ENCODE results near the gene NSL1.
A peak's percentile ranks its signal among the peaks of the same experiment; 100 is the strongest.
"Not testable (repeated sequence)": the region's sequence is repeated elsewhere in the genome, so short reads cannot be mapped to it uniquely, and the experiment has no call there.

Gene NSL1

DNA sequence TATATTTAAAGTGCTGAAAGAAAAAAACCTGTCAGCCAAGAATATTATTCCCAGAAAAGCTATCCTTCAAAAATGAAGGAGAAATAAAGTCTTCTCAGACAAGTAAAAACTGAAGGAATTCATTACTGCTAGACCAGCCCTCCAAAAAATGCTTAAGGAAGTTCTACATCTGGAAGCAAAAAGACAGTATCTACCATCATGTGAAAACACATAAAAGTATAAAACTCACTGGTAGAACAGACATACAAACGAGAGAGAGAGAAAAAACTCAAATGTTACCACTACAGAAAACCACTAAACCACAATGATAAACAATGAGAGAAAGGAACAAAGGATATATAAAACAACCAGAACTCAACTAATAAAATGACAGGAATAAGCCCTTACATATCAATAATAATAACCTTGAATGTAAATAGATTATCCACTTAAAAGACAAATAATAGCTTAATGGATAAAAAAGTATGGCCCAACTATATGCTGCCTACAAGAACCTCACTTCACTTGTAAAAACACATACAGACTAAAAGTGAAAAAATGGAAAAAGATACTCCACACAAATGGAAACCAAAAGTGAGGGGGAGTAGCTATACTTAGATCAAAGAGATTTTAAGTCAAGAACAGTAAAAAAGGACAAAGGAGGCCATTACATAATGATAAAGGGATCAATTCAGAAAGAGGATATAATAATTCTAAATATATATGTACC lies 22.0 kb downstream of the NSL1 start:
- H3K9me3 Mint-ChIP-seq, result peaks cover 18% of the 10 kb centered on the region
- DNase-seq (ENCODE audit: low spot score in 2 of 2), result no peak
- peak overlapping the region; percentile 13 for H3K4me3 Mint-ChIP-seq
- H3K4me1 Mint-ChIP-seq, result peaks cover 63% of the 10 kb centered on the region
- ATAC-seq, result peak; percentile 68
- peaks cover 63% of the 10 kb centered on the region for H3K36me3 Mint-ChIP-seq
- H3K27ac Mint-ChIP-seq, result no peak overlapping the region

DNA sequence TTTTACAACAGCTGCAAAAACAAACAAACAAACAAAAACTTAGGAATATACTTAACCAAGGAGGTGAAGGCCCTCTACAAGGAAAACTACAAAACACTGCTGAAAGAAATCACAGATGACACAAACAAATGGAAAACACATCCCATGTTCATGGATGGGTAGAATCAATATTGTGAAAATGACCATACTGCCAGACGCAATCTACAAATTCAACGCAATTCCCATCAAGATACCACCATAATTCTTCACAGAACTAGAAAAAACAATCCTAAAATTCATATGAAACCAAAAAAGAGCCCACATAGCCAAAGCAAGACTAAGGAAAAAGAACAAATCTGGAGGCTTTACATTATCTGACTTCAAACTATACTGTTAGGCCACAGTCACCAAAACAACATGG lies 24.8 kb downstream of the NSL1 start:
- Mint-ChIP-seq H3K4me1 (peaks cover 67% of the 10 kb centered on the region), H3K36me3 (peaks cover 58% of the 10 kb centered on the region), H3K9me3 (peaks cover 18% of the 10 kb centered on the region)
- not testable (repeated sequence) for H3K4me3 Mint-ChIP-seq; DNase-seq (ENCODE audit: low spot score in 2 of 2); H3K27ac Mint-ChIP-seq; ATAC-seq

DNA sequence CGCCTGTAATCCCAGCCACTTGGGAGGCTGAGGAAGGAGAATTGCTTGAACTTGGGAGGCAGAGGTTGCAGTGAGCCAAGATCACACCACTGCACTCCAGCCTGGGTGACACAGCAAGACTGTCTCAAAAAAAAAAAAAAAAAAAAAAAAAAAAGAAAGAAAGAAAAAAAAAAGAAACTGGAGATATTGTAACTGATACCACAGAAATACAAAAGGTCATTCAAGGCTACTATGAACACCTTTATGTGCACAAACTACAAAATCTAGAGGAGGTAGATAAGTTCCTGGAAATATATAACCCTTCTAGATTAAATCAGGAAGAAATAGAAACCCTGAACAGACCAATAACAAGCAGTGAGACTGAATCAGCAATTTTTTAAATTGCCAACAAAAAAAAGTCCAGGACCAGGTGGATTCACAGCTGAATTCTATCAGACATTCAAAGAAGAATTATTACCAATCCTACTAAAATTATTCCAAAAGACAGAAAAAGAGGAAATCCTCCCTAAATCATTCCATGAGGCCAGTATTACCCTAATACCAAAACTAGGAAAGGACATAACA lies 26.8 kb downstream of the NSL1 start:
- not testable (repeated sequence) for H3K4me3 Mint-ChIP-seq; H3K27ac Mint-ChIP-seq; ATAC-seq; DNase-seq (ENCODE audit: low spot score in 2 of 2)
- H3K4me1 Mint-ChIP-seq, result peaks cover 68% of the 10 kb centered on the region
- peaks cover 13% of the 10 kb centered on the region for H3K9me3 Mint-ChIP-seq
- peaks cover 54% of the 10 kb centered on the region for H3K36me3 Mint-ChIP-seq

DNA sequence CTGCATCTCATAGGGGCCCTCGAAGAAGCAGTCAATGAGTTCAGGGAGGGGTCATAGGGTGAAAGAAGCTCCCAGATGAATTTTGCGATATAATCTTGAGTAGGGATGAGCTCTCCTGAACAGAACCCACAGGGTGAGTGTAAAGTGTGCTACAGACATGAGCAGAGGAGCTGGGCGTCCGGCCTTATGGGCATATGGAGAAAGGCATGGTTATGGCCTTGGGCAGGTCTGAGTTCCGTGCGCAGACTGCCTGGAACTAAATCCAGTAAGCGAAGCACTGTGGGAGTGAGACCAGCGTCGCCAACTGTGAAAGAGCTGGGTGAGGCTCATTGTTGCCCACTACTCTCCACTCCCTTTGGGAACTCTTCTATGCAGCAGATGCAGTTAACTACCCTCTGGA lies 28.7 kb downstream of the NSL1 start:
- ATAC-seq (no peak), DNase-seq (ENCODE audit: low spot score in 2 of 2) (no peak)
- Mint-ChIP-seq H3K27ac (no peak overlapping the region), H3K9me3 (no peaks in the 10 kb centered on the region), H3K36me3 (peaks cover 42% of the 10 kb centered on the region), H3K4me1 (peaks cover 60% of the 10 kb centered on the region), H3K4me3 (no peak overlapping the region)

DNA sequence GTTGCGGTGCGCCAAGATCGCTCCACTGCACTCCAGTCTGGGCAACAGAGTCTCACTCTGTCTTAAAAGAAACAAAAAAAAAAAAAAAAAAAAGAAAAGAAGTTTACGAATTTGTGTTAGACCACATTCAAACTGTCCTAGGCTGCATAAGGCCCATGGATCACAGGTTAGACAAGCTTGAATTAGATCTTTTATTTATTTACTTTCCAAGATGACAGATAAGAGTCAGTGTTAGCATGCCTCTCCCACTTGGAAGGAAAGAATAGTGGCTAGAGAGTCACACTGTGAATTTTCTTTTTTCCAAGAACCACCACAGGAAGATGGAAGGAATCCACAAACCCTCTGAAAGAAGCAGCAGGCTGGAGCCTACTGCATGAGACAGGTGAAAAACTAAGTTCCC lies 29.3 kb downstream of the NSL1 start:
- no peak overlapping the region for H3K27ac Mint-ChIP-seq
- no peaks in the 10 kb centered on the region for H3K9me3 Mint-ChIP-seq
- peaks cover 39% of the 10 kb centered on the region for H3K36me3 Mint-ChIP-seq
- H3K4me3 Mint-ChIP-seq, result no peak overlapping the region
- peaks cover 55% of the 10 kb centered on the region for H3K4me1 Mint-ChIP-seq
- no peak for ATAC-seq
- no peak for DNase-seq (ENCODE audit: low spot score in 2 of 2)

DNA sequence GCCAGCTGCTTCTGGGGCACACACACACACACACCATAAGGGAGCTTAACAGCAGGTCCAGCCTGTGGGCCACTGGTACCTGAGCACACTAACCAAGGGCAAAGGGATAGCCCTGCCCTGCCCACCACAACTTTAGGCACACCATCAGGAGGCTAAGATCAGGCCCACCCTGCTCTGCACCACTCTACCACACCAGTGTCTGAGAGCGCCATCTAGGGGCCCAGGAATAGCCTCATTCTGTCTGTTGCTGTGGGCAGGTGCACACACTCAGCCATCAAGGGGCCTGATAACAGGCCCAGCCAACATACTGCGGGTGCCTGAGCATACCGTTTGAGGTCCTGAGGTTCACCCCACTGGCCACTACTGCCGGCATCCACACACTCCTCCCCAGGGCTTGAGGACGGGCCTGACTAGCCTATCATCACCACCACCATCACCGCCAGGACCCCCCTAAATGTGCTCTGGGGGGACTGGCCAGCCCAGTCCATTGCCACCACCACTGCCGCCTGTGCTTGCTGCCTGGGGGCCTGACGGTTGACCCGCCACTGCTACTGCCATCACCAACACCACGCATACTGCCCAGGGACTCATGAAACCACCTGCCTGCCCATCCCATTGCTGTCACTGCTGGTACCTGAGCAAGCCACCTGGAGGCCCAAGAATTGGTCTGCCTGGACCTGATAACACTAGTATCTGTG lies 31.3 kb downstream of the NSL1 start:
- H3K9me3 Mint-ChIP-seq, result no peaks in the 10 kb centered on the region
- H3K36me3 Mint-ChIP-seq, result peaks cover 30% of the 10 kb centered on the region
- H3K4me1 Mint-ChIP-seq, result peaks cover 53% of the 10 kb centered on the region
- ATAC-seq (peak; percentile 95), DNase-seq (ENCODE audit: low spot score in 2 of 2) (peak; percentile 40 to 80)
- no peak overlapping the region for H3K4me3 Mint-ChIP-seq
- H3K27ac Mint-ChIP-seq, result no peak overlapping the region

DNA sequence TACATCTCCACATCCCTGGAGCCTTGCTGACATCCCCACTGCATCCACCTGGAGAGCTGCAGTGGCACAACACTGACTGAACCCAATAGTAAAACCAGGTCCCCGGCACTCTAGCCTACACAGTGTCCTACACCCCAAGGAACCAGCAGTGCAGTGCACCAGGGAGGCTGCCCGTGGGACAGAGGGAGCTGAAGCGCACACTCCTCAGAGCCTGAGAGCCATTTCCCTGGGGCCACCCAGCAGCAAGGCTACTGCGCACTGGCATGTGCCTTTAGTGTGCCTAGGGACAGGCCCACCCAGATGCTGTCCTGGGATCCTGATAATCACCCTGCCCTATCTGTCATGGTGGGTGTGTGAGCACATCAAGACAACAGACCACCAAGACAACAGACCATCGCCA lies 31.9 kb downstream of the NSL1 start:
- Mint-ChIP-seq H3K4me3 (no peak overlapping the region), H3K36me3 (peaks cover 24% of the 10 kb centered on the region), H3K4me1 (peaks cover 51% of the 10 kb centered on the region), H3K27ac (no peak overlapping the region), H3K9me3 (no peaks in the 10 kb centered on the region)
- DNase-seq (ENCODE audit: low spot score in 2 of 2) (no peak), ATAC-seq (peak; percentile 45)

DNA sequence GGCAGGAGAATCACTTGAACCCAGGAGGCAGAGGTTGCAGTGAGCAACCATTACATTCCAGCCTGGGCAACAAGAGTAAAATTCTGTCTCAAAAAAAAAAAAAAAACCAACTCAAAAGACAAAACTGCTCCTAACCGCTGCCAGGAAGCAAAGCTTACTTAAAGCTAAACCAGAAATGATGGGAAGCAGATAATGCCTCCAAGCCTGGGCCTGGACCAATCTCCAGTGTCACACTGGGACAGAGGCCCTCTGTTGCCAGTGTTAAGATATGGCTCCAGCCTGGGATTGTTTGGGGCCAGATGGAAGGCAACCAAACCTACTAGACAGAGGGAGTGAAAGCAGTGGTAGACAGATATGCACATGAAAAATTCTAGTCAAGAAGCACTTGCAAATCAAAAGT lies 36.9 kb downstream of the NSL1 start:
- peaks cover 44% of the 10 kb centered on the region for H3K4me1 Mint-ChIP-seq
- peaks cover 13% of the 10 kb centered on the region for H3K36me3 Mint-ChIP-seq
- H3K27ac Mint-ChIP-seq, result no peak overlapping the region
- H3K4me3 Mint-ChIP-seq, result no peak overlapping the region
- DNase-seq (ENCODE audit: low spot score in 2 of 2) (no peak), ATAC-seq (no peak)
- no peaks in the 10 kb centered on the region for H3K9me3 Mint-ChIP-seq

DNA sequence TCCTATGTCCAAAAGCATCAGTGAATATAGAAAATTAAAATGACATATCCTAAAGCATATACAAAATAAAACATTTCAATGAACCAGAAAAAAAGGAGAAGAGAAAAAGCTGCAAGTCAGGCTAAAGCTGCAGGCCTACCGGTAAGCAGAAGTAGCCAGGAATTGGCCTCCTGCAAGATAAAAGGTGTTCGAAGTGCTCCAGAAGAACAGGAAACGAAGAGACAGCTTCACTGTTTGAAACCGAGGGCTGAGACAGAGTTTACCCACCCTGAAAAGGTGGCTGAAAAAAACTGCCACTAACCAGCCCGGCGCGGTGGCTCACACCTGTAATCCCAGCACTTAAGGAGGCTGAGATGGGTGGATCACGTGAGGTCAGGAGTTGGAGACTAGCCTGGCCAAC lies 37.4 kb downstream of the NSL1 start:
- Mint-ChIP-seq H3K4me1 (peaks cover 40% of the 10 kb centered on the region), H3K4me3 (peak overlapping the region; percentile 31)

DNA sequence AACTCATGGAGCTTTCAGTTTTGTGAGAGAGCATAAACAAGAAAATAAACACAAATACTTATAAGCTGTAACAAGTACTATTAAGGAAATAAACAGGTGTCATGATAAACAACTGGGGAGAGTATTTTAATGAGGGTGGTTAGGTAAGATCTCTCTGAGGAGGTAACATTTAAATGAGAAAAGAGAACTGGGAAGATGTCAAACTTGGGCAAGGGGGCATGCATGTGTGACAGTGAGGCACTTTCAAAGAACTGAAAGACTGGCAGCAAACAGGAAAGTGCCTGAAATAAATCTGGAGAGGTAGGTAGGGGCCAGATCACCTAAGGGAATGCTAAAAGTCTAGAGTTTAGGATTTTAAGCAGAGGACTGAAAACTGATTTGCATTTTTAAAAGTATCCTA lies 37.8 kb downstream of the NSL1 start:
- no peaks in the 10 kb centered on the region for H3K9me3 Mint-ChIP-seq
- peaks cover 36% of the 10 kb centered on the region for H3K4me1 Mint-ChIP-seq
- H3K4me3 Mint-ChIP-seq, result peak overlapping the region; percentile 31
- no peak for DNase-seq (ENCODE audit: low spot score in 2 of 2)
- peaks cover 13% of the 10 kb centered on the region for H3K36me3 Mint-ChIP-seq
- no peak for ATAC-seq
- H3K27ac Mint-ChIP-seq, result peak overlapping the region; percentile 45

More for the DNA sequence above, 37.4 kb downstream of the NSL1 start:
- no peak for ATAC-seq
- H3K9me3 Mint-ChIP-seq, result no peaks in the 10 kb centered on the region
- DNase-seq (ENCODE audit: low spot score in 2 of 2), result no peak
- peak overlapping the region; percentile 45 for H3K27ac Mint-ChIP-seq
- H3K36me3 Mint-ChIP-seq, result peaks cover 13% of the 10 kb centered on the region

DNA sequence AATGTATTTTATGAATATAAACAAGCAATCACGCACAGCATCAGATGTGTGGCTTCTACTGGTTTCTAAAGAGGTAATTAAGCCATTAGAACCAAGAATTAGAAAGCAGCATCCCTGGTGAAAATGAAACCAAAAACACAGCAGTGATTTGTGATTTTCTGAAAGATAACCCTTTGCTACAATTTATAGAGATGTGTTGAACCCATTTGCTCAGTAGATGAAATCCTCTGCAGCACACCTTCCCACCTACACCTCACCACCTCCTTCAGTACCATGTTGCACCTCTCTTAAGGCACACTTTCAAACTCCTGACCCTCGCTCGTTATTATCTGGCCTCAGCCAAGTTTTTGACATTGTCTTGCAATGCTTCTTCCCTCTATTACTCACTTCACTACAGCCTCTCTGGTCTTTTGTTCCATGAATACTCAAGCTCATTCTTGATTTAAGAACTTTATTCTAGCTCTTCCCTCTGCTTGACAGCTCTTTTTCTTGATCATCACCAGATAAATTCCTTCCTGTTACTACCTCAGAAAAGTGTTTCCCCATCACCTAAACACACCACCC lies 38.6 kb downstream of the NSL1 start:
- Mint-ChIP-seq H3K4me1 (peaks cover 36% of the 10 kb centered on the region), H3K36me3 (peaks cover 13% of the 10 kb centered on the region), H3K27ac (no peak overlapping the region), H3K9me3 (no peaks in the 10 kb centered on the region), H3K4me3 (peak overlapping the region; percentile 31)
- DNase-seq (ENCODE audit: low spot score in 2 of 2), result no peak
- ATAC-seq, result peak; percentile 67

DNA sequence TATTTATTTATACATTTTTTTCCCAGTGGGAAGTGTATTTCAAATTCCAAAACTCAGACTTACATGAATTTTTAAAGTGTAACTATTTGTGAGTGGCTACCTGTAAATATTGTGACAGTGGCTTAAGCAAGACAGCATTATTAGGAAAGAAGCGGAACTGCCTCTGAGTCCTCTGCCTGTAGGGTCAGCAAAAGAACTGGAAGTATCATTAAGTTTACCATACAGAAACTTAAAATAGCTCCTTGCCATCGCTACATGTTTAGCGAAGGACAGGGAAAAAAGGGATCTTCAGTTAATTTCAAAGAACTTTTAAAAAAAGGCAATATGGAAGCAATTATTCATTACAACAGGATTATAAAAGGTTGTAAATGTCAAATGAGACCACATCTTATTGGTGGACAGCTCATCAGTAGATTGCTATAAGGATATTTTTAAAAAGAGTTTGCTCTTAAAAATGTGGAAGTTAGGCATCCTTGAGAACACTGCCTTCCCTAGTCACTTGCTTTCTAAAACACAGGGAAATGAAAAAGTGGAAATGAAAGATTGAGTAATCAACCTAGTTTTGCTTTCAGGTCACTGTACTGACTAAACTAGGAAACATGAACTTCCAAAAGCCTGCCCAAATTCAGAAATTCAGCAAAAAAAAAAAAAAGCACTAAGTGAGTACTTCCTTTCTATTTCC lies 39.2 kb downstream of the NSL1 start:
- ATAC-seq, result peak; percentile 57
- no peak for DNase-seq (ENCODE audit: low spot score in 2 of 2)
- H3K36me3 Mint-ChIP-seq, result peaks cover 13% of the 10 kb centered on the region
- peaks cover 36% of the 10 kb centered on the region for H3K4me1 Mint-ChIP-seq
- H3K4me3 Mint-ChIP-seq, result peak overlapping the region; percentile 31
- H3K27ac Mint-ChIP-seq, result no peak overlapping the region
- no peaks in the 10 kb centered on the region for H3K9me3 Mint-ChIP-seq

DNA sequence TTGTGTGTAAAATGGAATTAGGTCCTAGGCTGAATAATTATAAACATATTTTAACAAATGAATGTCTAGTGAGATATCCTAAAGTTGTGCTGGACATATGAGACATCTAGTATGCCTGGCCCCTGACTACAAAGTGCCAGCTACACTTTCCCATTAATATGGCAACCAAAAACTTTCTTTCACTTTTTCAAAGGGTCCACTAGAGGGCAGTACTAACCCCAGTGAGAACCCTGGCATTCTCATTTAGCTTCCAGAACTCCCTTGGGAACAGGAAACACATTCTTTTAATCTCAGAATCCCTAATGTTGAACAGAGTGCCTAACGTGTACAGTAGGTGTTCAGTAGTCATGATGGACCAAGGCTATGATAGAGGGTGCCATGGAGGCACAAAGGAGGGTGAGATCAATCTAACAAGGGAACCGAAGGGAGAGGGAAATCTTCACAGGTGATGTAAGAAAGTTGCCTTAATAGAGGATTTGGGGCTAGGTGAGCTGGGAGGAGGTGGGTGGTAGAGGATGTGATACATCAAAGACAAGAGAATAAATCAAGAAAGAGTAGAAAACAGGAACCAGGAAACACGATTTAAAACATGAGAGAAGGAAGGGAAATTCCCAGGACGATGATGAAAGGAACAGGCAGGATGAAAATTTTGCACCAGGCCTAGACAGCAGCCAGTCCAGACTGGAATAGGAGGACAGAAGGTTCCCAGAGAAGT lies 41.6 kb downstream of the NSL1 start:
- ATAC-seq (peak; percentile 31), DNase-seq (ENCODE audit: low spot score in 2 of 2) (peak in 1 of 2 donors; percentile 62)
- Mint-ChIP-seq H3K4me1 (peaks cover 41% of the 10 kb centered on the region), H3K9me3 (no peaks in the 10 kb centered on the region), H3K36me3 (peaks cover 8% of the 10 kb centered on the region), H3K27ac (peak overlapping the region; percentile 47), H3K4me3 (peak overlapping the region; percentile 18)

DNA sequence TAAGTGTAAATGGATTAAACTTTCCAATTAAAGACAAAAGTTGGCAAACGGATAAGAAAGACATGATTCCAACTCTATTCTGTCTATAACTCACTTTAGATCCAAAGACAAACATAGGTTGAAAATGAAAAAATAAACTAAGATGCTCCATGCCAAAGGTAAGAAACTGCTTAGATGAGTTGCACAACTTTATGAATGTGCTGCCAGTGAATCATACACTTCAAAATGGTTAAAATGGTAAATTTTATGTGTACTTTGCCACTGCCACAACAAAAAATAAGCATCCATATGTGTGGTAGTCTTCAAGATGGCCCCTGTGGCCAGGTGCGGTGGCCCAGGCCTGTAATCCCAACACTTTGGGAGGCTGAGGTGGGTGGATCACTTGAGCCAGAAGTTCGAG lies 45.0 kb downstream of the NSL1 start:
- ATAC-seq (no peak), DNase-seq (ENCODE audit: low spot score in 2 of 2) (no peak)
- Mint-ChIP-seq H3K4me1 (peaks cover 36% of the 10 kb centered on the region), H3K27ac (no peak overlapping the region), H3K4me3 (no peak overlapping the region), H3K9me3 (peaks cover under 1% of the 10 kb centered on the region), H3K36me3 (peaks cover 10% of the 10 kb centered on the region)

DNA sequence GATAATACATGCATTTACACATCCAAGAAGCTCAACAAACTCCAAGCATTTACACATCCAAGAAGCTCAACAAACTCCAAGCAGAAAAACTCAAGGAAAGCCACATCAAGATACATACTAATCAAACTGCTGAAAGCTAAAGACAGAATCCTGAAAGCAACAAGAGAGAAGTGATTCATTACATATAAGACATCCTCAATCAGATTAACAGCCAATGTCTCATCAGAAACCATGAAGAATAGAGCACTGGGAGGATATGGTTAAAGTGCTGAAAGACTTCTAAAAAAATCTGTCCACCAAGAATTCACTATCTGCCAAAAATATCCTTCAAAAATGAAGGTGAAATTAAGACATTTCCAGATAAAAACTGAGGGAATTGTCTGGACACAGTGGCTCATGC lies 46.3 kb downstream of the NSL1 start:
- DNase-seq (ENCODE audit: low spot score in 2 of 2) (no peak), ATAC-seq (no peak)
- Mint-ChIP-seq H3K9me3 (peaks cover 2% of the 10 kb centered on the region), H3K36me3 (peaks cover 12% of the 10 kb centered on the region), H3K27ac (no peak overlapping the region), H3K4me1 (peaks cover 40% of the 10 kb centered on the region), H3K4me3 (no peak overlapping the region)
